SW480 (cell line): ENCODE results near the gene PFDN1.

Experiments used
- DNase-seq: peaks from one replicate; pipeline ENCODE4 v3.0.0-alpha.2; 2016; ENCODE audit warnings: low spot score

PFDN1 gene

GRCh38 chr5:140296289-140296688 is 6.6 kb downstream of the PFDN1 start:
- no peak for DNase-seq

- peak; percentile 33 for DNase-seq
These were observed 7.5 kb downstream of the PFDN1 start for GRCh38 chr5:140295414-140295813.

GRCh38 chr5:140294753-140295152 is 8.1 kb downstream of the PFDN1 start:
- DNase-seq = no peak

GRCh38 chr5:140293849-140294100 is 9.1 kb downstream of the PFDN1 start:
- no peak for DNase-seq

- DNase-seq = no peak
These were observed 9.6 kb downstream of the PFDN1 start for GRCh38 chr5:140293091-140293848.

GRCh38 chr5:140292212-140293036 is 10.5 kb downstream of the PFDN1 start:
- no peak for DNase-seq

GRCh38 chr5:140287801-140288521 is 14.9 kb downstream of the PFDN1 start:
- no peak for DNase-seq

- no peak for DNase-seq
These were observed 16.5 kb downstream of the PFDN1 start for GRCh38 chr5:140286424-140286823.

GRCh38 chr5:140284013-140284412 is 18.9 kb downstream of the PFDN1 start:
- no peak for DNase-seq

GRCh38 chr5:140282266-140282665 is 20.6 kb downstream of the PFDN1 start:
- DNase-seq = no peak

- no peak for DNase-seq
These were observed 27.1 kb downstream of the PFDN1 start for GRCh38 chr5:140275837-140276236.

GRCh38 chr5:140273401-140273877 is 29.5 kb downstream of the PFDN1 start:
- DNase-seq = no peak

GRCh38 chr5:140270008-140270407 is 32.9 kb downstream of the PFDN1 start:
- DNase-seq = no peak

GRCh38 chr5:140267559-140268018 is 35.3 kb downstream of the PFDN1 start:
- DNase-seq = no peak

- no peak for DNase-seq
These were observed 35.7 kb downstream of the PFDN1 start for GRCh38 chr5:140267201-140267540.

- peak; percentile 47 for DNase-seq
These were observed 36.3 kb downstream of the PFDN1 start for GRCh38 chr5:140266471-140267200.

- DNase-seq = no peak
These were observed 37.1 kb downstream of the PFDN1 start for GRCh38 chr5:140265845-140266244.

GRCh38 chr5:140262839-140263238 is 40.1 kb downstream of the PFDN1 start:
- DNase-seq = no peak

- no peak for DNase-seq
These were observed 40.7 kb downstream of the PFDN1 start for GRCh38 chr5:140262221-140262620.

GRCh38 chr5:140261403-140262171 is 41.3 kb downstream of the PFDN1 start:
- DNase-seq = peak; percentile 99

GRCh38 chr5:140260089-140260656 is 42.7 kb downstream of the PFDN1 start:
- DNase-seq = no peak
